T-helper 1 cell treated with Interleukin-12 subunit alpha and Interleukin-12 subunit beta and Interleukin-4 antibody, amounts not matched to agents 30 μg/mL and 1 μg/mL, for 36 hours (primary cell): ENCODE data around the gene BRICD5.
"Not testable (repeated sequence)": the region's sequence is repeated elsewhere in the genome, so short reads cannot be mapped to it uniquely, and the experiment has no call there.

Experiments used
- H3K27ac Mint-ChIP-seq: one replicate; pipeline ENCODE4 v1.8.0; 2021; ENCODE audit warnings: mild to moderate bottlenecking, mixed read lengths
- H3K27me3 Mint-ChIP-seq: one replicate; pipeline ENCODE4 v1.8.0; 2021; ENCODE audit warnings: low read depth, mixed read lengths
- H3K36me3 Mint-ChIP-seq: one replicate; pipeline ENCODE4 v1.8.0; 2021; ENCODE audit warnings: low read depth, mixed read lengths
- H3K4me1 Mint-ChIP-seq: one replicate; pipeline ENCODE4 v1.8.0; 2021; ENCODE audit warnings: low read depth, mixed read lengths
- H3K4me3 Mint-ChIP-seq: one replicate; pipeline ENCODE4 v1.8.0; 2021; ENCODE audit warnings: mild to moderate bottlenecking, moderate library complexity, mixed read lengths
- H3K9me3 Mint-ChIP-seq: one replicate; pipeline ENCODE4 v1.8.0; 2021; ENCODE audit warnings: mixed read lengths

BRICD5 gene

GRCh38 chr16:2210386-2211365 lies at the start of gene BRICD5:
Gene BRICD5 (minus strand): TSS chr16:2210863. CDS start chr16:2210833, 30 bp downstream.
- no peak within 1 kb of the TSS for H3K4me3 Mint-ChIP-seq
- peaks cover 24% of the 10 kb centered on the region for H3K4me1 Mint-ChIP-seq
- peaks cover 8% of the 10 kb centered on the region for H3K36me3 Mint-ChIP-seq
- no peak within 1 kb of the TSS for H3K27ac Mint-ChIP-seq
- no peaks in the 10 kb centered on the region for H3K27me3 Mint-ChIP-seq
- H3K9me3 Mint-ChIP-seq = no peaks in the 10 kb centered on the region

GRCh38 chr16:2260250-2260649 lies 49.6 kb upstream of the BRICD5 start:
- Mint-ChIP-seq H3K36me3 (peaks cover 57% of the 10 kb centered on the region), H3K27ac (no peak overlapping the region)

GRCh38 chr16:2258530-2258929 lies 47.9 kb upstream of the BRICD5 start:
- H3K9me3 Mint-ChIP-seq, H3K27me3 Mint-ChIP-seq, H3K4me3 Mint-ChIP-seq, H3K27ac Mint-ChIP-seq, H3K4me1 Mint-ChIP-seq: not testable (repeated sequence)
- H3K36me3 Mint-ChIP-seq = peaks cover 53% of the 10 kb centered on the region

More at GRCh38 chr16:2260250-2260649, 49.6 kb upstream of the BRICD5 start:
- no peaks in the 10 kb centered on the region for H3K9me3 Mint-ChIP-seq
- peaks cover 3% of the 10 kb centered on the region for H3K4me1 Mint-ChIP-seq
- H3K27me3 Mint-ChIP-seq = no peaks in the 10 kb centered on the region
- no peak overlapping the region for H3K4me3 Mint-ChIP-seq

GRCh38 chr16:2257726-2258125 lies 47.1 kb upstream of the BRICD5 start:
- Mint-ChIP-seq H3K27me3 (no peaks in the 10 kb centered on the region), H3K4me1 (no peaks in the 10 kb centered on the region), H3K36me3 (peaks cover 55% of the 10 kb centered on the region), H3K4me3 (no peak overlapping the region), H3K27ac (no peak overlapping the region), H3K9me3 (no peaks in the 10 kb centered on the region)

GRCh38 chr16:2256531-2257140 lies 46.0 kb upstream of the BRICD5 start:
- Mint-ChIP-seq H3K9me3 (no peaks in the 10 kb centered on the region), H3K4me1 (no peaks in the 10 kb centered on the region), H3K27ac (no peak overlapping the region), H3K4me3 (no peak overlapping the region), H3K27me3 (no peaks in the 10 kb centered on the region), H3K36me3 (peaks cover 47% of the 10 kb centered on the region)

GRCh38 chr16:2253293-2253692 lies 42.6 kb upstream of the BRICD5 start:
- Mint-ChIP-seq H3K4me3 (no peak overlapping the region), H3K9me3 (no peaks in the 10 kb centered on the region), H3K36me3 (peaks cover 34% of the 10 kb centered on the region), H3K4me1 (peaks cover 2% of the 10 kb centered on the region), H3K27me3 (no peaks in the 10 kb centered on the region), H3K27ac (peak overlapping the region; percentile 49)

- Mint-ChIP-seq H3K9me3 (no peaks in the 10 kb centered on the region), H3K27me3 (no peaks in the 10 kb centered on the region), H3K27ac (peak overlapping the region; percentile 49), H3K4me3 (no peak overlapping the region), H3K36me3 (peaks cover 34% of the 10 kb centered on the region), H3K4me1 (peaks cover 2% of the 10 kb centered on the region)
Observed at GRCh38 chr16:2252806-2253148, 42.1 kb upstream of the BRICD5 start.

GRCh38 chr16:2251296-2252111 lies 40.8 kb upstream of the BRICD5 start, which contains the start of gene ECI1:
Gene ECI1 (minus strand): TSS chr16:2251587. CDS start chr16:2251566, 21 bp downstream.
- H3K9me3 Mint-ChIP-seq = no peaks in the 10 kb centered on the region
- H3K27ac Mint-ChIP-seq = peak within 1 kb of the TSS; percentile 91
- peaks cover 2% of the 10 kb centered on the region for H3K4me1 Mint-ChIP-seq
- peak within 1 kb of the TSS; percentile 94 for H3K4me3 Mint-ChIP-seq
- peaks cover 24% of the 10 kb centered on the region for H3K36me3 Mint-ChIP-seq
- H3K27me3 Mint-ChIP-seq = no peaks in the 10 kb centered on the region

- H3K36me3 Mint-ChIP-seq = peaks cover 17% of the 10 kb centered on the region
- no peaks in the 10 kb centered on the region for H3K27me3 Mint-ChIP-seq
- H3K27ac Mint-ChIP-seq = peak overlapping the region; percentile 91
- H3K4me1 Mint-ChIP-seq = peaks cover 2% of the 10 kb centered on the region
- H3K9me3 Mint-ChIP-seq = no peaks in the 10 kb centered on the region
- peak overlapping the region; percentile 94 for H3K4me3 Mint-ChIP-seq
Observed at GRCh38 chr16:2250652-2251295, 40.1 kb upstream of the BRICD5 start.

- no peaks in the 10 kb centered on the region for H3K27me3 Mint-ChIP-seq
- peaks cover 2% of the 10 kb centered on the region for H3K4me1 Mint-ChIP-seq
- H3K36me3 Mint-ChIP-seq = peaks cover 3% of the 10 kb centered on the region
- no peak overlapping the region for H3K4me3 Mint-ChIP-seq
- H3K9me3 Mint-ChIP-seq = no peaks in the 10 kb centered on the region
- no peak overlapping the region for H3K27ac Mint-ChIP-seq
Observed at GRCh38 chr16:2246301-2246885, 35.7 kb upstream of the BRICD5 start.

GRCh38 chr16:2244926-2245795 lies 34.5 kb upstream of the BRICD5 start:
- Mint-ChIP-seq H3K36me3 (peaks cover 3% of the 10 kb centered on the region), H3K27me3 (no peaks in the 10 kb centered on the region), H3K4me3 (no peak overlapping the region), H3K4me1 (no peaks in the 10 kb centered on the region), H3K27ac (no peak overlapping the region), H3K9me3 (no peaks in the 10 kb centered on the region)

- no peaks in the 10 kb centered on the region for H3K9me3 Mint-ChIP-seq
- no peaks in the 10 kb centered on the region for H3K27me3 Mint-ChIP-seq
- no peak overlapping the region for H3K4me3 Mint-ChIP-seq
- no peaks in the 10 kb centered on the region for H3K4me1 Mint-ChIP-seq
- H3K27ac Mint-ChIP-seq = no peak overlapping the region
- peaks cover 5% of the 10 kb centered on the region for H3K36me3 Mint-ChIP-seq
Observed at GRCh38 chr16:2244301-2244700, 33.6 kb upstream of the BRICD5 start.

- Mint-ChIP-seq H3K4me3 (no peak overlapping the region), H3K27ac (no peak overlapping the region), H3K4me1 (no peaks in the 10 kb centered on the region), H3K9me3 (no peaks in the 10 kb centered on the region), H3K36me3 (peaks cover 5% of the 10 kb centered on the region), H3K27me3 (no peaks in the 10 kb centered on the region)
Observed at GRCh38 chr16:2243781-2244180, 33.1 kb upstream of the BRICD5 start.
